ENCODE measurements around the gene TSEN34.

The TSEN34 gene

DNA sequence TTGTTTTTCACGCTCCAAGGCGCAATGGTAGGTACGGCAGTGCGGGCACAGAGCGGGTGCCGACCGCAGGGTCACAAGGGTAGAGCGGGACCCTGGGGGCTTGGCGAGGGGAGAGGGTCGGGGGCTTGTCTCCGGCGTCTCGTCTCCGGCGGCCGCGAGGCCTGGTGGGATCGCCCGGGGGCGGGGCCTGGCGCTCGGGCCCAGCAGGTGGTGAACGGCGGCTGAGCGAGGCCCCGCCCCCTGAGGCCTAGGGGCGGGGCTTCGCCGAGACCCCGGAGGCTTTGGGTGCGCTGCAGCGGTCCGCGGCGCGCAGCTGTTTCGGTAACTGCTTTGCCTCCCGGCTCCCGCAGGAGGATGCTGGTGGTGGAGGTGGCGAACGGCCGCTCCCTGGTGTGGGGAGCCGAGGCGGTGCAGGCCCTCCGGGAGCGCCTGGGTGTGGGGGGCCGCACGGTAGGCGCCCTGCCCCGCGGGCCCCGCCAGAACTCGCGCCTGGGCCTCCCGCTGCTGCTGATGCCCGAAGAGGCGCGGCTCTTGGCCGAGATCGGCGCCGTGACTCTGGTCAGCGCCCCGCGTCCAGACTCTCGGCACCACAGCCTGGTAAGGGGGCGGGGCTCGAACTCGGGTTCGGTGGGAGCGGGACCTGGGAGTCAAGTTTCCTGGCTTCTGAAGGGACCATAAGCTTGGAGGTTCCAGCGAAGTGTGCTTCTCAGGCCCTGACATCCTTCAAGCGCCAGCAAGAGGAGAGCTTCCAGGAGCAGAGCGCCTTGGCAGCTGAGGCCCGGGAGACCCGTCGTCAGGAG lies at the start of gene TSEN34:
TSEN34 (plus strand) TSS at position 298 of the 800 bp plus-strand sequence; CDS start at position 355, 57 bp downstream.
- peak; percentile 83 for DNase-seq (ENCODE audit: low spot score)

DNA sequence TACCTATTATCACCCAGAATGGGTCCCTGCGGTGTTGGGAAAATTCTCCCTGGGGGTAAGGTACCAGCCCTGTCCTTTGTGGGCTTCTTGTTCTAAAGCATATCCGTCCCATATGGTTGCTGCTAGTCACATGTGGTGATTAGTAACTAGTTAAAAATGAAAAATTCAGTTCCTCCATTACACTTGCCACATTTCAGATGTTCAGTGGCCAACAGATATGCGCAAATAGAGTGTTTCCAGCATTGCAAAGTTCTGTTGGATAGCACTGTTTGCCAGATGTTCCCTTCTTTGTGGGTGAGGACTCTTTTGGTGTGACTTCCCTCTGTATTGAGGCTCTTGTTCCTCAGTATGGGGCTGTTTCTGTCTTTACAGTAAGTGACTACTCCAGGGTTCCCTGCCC lies 49.8 kb upstream of the TSEN34 start:
- DNase-seq (ENCODE audit: low spot score) = no peak

DNA sequence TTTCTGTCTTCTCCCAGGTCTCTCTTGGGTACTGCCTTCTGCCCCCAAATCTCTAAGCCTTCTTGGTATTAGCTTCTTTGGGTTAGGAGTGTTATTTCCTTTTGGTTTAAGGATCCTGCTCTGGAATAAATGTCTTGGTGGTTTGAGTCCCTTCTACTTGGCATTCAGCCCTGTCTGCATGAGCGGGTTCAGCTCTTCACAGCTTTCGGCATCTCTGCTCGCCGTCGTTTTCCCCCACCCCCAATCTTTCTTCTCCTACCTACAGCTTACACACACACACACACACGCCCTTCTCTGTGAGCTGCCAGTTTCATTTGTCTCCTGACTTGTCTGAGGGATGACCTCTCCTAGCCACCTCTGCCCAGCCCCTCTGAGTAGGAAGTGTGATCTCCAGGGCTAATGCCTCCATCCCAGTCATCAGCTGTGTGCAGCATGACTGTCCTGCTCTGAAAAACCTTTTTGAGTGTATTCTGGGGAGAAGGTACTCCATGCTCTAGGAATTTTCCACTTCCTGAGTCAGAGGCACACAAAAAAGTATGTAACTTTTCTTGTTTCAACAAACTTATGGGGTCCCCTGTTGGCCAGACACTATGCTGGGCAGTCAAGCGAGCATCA lies 48.8 kb upstream of the TSEN34 start:
- DNase-seq (ENCODE audit: low spot score) = peak; percentile 36

DNA sequence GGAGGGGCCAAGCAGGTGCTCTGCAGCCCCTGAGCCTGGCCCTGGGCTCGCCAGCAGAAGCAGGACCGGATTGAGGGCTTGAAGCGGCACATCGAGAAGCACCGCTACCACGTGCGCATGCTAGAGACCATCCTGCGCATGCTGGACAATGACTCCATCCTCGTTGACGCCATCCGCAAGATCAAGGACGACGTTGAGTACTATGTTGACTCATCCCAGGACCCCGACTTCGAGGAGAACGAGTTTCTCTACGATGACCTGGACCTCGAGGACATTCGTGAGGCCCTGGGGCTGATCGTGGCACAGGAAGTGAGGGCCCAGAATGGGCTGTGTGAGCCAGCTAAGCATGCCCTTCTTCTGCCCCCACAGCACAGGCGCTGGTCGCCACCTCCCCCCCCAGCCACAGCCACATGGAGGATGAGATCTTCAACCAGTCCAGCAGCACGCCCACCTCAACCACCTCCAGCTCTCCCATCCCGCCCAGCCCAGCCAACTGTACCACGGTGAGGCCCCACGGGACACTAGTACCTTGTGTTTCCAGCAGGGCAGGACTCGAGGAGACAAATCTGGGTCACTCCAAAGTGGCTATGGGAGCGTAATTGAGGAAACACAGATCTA lies 45.5 kb upstream of the TSEN34 start:
- DNase-seq (ENCODE audit: low spot score) = no peak

DNA sequence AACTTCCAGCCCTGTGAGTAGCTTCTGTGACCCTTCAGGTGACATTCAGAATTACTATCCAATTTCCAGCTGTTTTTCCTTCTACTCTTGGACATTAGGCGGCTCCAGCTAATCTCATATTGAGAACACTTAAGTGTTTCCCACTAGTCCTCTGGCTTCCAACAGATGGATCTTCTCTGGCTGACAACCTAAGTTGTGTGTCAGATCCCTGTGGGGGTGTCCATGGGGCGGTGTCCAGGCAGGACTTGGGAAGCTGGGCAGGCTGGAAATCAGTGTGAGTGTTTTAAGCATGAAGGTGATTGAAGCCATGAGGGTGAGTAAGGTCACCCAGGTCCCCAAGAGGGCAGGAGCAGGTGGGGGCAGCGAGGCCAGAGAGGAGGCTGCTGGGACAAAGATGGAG lies 43.4 kb upstream of the TSEN34 start:
- no peak for DNase-seq (ENCODE audit: low spot score)

DNA sequence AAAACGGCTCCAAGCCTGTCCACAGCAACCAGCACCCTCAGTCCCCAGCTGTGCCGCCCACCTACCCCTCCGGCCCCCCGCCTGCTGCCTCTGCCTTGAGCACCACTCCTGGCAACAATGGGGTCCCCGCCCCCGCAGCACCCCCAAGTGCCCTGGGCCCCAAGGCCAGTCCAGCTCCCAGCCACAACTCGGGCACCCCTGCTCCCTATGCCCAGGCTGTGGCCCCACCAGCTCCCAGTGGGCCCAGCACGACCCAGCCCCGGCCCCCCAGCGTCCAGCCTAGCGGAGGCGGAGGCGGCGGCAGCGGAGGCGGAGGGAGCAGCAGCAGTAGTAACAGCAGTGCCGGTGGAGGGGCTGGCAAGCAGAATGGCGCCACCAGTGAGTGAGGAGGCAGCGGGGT lies 43.0 kb upstream of the TSEN34 start:
- no peak for DNase-seq (ENCODE audit: low spot score)

DNA sequence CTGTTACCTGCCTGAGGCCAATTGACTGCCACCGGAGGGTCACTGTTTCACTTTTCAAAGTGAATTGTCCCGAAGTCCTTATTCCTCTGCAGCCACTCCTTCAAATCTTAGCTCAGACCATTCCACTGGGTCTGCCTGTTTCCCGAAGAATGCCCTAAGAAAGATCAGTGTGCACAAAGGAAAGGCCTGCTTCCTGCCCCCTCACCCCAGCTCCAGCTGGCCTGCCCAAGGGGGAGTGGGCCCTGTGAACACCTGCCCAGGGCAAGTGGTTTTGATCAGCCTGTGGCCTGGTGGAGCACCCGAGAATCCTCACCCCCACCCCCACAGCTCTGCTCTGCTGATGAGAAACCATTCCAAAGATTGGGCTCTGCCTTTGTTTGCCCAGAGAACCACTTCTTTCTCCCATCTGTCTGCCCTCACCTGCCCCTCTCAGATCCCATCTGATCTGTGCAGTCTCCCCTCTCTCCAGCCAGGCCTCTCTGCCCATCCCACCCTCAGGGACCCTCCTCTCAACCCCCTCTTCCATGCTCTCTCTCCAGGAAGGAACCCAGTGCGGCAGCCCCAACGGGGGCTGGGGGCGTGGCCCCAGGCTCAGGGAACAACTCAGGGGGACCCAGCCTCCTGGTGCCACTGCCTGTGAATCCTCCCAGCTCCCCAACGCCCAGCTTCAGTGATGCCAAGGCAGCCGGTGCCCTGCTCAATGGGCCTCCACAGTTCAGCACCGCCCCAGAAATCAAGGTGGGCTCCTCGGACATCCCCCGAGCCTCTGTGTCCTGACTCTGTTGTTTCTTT lies 41.9 kb upstream of the TSEN34 start:
- DNase-seq (ENCODE audit: low spot score) = no peak

DNA sequence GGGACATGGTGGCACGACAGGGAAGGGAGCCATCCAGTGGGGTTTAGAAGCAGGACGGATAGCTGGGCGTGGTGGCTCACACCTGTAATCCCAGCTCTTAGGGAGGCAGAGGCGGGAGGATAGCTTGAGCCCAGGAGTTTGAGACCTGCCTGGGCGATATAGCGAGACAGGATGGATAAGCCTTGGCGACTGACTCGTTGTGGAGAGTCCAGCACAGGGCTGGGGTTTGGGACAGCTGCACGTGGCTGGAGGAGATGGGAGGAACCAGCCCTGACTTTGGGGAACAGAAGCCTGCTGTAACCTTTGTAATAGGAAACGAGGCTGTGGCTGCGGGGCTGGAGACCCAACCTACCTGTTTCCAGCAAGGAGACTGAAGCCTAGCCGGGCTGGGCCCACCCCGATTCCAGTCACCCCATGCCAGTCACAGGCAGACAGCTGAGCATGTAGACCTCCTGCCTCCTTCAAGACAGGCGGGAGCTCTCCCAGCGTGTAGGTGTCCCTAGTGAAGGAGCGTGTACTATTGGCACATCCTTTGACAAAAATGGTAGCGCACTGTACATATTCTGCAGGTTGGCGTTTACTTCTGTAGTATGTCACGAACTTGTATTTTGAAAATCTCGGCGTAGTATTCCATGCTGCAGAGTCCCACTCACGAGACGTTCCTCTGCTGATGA lies 39.6 kb upstream of the TSEN34 start:
- DNase-seq (ENCODE audit: low spot score) = no peak

DNA sequence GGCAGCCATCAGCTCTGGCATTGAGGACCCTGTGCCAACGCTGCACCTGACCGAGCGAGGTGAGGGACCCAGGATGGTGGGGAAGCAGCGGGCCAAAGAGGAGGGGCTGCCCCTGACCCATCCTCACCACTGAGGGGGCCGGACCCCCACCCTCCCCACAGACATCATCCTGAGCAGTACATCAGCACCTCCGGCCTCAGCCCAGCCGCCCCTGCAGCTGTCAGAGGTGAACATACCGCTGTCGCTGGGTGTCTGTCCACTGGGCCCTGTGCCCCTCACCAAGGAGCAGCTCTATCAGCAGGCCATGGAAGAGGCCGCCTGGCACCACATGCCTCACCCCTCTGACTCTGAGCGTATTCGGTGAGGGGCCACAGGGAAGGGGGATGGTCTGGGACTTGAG lies 38.8 kb upstream of the TSEN34 start:
- no peak for DNase-seq (ENCODE audit: low spot score)

DNA sequence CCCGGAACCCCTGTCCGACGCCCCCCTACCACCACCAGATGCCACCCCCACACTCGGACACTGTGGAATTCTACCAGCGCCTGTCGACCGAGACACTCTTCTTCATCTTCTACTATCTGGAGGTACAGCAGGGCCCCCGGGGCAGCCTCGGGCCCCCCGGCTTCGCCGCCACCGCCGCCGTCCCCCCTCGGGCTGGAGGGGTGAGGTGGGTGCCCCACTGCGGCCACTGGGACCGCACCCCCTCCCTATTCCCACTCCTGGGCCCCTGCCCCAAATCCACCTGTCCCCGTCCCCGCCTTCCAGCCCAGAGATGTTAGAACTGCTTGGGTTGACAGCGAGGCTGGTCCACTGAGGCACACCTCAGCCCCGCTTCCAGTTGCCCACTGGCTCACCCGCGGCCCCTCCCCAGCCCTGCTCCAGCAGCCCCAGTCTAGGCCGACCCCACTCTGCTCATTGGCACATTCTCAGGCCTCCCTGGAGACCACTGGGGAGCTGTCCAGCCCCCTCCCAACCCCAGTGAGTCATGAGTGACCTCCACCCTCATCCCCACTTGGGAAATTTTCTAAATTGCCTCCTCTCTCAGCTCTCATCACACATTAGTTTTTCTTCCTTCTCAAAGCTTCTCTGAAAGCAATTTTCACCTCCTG lies 38.1 kb upstream of the TSEN34 start:
- DNase-seq (ENCODE audit: low spot score) = no peak

DNA sequence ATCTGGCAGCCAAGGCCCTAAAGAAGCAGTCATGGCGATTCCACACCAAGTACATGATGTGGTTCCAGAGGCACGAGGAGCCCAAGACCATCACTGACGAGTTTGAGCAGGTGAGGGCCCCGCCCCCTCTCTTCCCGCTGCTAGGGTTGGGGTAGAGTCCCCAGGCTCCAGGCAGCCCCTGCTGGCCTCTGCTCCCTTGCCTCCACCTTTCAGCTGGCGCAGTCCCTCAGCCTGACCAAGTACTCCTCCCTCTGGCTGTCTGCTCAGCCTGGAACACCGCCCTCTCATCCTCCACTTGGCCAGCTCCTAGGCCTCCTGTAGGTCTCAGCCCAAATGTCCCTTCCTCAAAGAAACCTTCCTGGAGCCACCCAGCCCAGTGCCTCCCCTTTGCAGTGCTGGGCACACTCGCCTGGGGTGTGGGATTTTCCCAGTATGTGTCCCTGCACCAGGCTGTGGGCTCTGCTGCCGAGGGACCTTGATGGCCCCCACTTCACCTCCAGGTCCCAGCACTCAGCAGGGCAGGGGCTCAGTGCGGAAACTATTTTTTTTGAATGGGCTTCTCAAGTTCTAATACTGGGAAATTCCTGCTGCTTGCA lies 37.3 kb upstream of the TSEN34 start:
- DNase-seq (ENCODE audit: low spot score) = no peak

DNA sequence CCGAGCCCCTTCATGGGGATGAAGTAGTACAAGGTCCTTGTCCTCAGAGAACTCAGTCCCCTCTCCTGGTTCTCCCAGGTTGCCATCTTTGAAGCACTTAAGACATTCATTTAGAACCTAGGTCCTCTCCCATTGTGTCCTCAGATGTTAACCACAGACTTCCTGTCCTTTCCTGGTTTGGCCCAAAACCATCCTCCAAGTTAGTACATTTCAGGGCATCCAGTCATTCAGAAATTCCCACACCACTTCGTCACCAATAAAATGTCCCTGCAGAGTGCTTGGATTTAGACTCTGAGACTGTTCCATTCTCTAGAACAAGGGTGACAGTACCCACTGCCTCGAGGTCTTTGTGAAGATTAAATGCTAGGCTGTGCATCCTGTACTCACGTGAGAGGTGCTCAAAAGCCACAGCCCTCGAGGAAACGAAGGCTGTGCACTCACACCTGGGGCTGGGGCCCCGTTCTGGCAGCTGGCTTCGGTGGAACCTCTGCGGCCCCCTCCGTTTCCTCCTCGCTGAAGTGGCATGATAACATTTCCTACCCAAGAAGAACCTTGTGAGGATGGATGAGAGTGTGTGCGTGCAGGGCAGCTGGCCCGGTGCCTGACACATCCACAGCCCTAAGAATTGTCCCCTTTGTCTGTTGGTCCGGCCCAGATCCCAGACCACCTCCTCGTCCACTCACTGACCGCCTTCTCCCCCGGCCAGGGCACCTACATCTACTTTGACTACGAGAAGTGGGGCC lies 36.3 kb upstream of the TSEN34 start:
- peak; percentile 63 for DNase-seq (ENCODE audit: low spot score)

DNA sequence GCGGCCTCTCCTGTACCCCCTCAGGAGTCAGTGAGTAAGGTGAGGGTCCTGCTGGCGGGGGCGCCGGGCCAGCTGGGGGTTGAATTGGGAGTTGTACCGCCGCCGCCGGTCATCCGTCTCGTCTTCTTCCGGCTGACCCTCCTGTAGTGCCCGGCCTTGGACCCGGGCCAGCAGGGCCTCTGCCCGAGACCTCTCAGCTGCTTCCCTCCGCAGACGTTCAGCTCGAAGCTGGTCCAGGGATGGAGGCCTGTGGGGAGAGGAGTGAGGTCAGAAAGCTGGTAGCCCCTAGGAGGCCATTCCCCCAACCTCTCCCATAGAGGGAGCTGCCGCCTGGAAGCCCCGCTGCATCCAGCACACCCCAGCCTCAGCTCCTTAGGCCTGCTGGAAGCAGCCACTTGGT lies 35.4 kb upstream of the TSEN34 start:
- no peak for DNase-seq (ENCODE audit: low spot score)

DNA sequence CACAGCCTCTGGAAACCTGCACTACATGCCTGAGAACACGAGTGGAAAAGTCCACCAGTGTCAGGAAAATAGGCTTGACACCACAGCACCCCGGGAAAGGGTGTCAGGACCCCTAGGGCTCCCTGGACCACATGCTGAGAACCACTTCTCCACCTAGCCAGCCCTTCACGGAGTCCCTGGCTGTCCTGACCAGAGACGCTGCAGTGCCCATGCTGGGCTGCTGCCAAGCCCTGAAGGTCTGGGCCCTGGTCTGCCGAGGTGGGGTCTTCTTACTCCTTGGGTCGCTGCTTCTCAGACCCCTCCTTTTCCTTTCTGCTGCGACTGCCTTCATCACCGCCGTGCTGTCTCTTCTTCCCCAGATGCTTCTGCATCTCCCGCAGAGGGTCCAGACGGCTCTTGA lies 34.6 kb upstream of the TSEN34 start:
- no peak for DNase-seq (ENCODE audit: low spot score)

DNA sequence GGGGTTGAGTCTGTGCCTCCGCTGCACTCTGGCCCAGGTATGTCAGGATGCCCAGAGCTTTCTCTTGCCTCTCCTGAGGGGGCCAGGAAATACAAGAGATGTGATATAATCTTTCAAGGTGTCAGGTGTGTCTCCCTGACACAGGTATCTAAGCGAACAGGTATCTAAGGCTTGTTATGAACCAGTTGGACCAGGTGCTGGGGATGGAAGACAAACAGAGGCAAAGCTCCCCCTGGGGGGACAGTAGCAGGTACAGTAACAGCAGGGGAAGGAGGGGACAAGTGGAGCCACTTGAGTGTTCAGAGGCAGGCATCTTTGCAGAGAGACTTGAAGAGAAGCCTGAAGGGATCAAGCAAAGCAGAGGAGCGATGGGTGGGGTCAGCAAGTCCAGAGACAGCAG lies 34.2 kb upstream of the TSEN34 start:
- no peak for DNase-seq (ENCODE audit: low spot score)

DNA sequence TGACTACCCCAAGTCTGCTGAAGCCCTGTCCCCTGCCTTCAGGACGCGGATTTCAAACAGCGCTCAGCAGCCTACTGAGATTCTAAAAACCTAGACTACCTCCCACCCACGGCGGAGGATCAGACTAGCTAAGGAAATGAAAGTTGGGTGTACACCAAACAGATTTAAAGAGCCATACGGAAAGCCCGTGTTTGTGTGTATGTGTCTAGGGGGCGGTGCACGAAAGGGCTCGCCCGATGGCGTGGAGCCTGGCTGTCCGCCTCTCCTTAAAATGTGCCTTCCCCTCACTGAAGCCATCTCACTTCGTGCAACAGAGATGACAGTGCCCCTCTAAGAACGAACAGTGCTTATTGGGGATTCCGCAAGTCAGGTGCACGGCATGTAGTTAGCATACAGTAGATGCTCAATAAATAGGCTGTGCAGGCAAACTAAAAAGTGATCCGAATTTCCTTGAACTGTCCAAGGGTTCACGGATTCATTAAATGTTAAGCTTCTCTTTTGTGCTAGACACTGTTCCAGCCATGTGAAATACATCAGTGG lies 32.2 kb upstream of the TSEN34 start:
- DNase-seq (ENCODE audit: low spot score) = peak; percentile 43

DNA sequence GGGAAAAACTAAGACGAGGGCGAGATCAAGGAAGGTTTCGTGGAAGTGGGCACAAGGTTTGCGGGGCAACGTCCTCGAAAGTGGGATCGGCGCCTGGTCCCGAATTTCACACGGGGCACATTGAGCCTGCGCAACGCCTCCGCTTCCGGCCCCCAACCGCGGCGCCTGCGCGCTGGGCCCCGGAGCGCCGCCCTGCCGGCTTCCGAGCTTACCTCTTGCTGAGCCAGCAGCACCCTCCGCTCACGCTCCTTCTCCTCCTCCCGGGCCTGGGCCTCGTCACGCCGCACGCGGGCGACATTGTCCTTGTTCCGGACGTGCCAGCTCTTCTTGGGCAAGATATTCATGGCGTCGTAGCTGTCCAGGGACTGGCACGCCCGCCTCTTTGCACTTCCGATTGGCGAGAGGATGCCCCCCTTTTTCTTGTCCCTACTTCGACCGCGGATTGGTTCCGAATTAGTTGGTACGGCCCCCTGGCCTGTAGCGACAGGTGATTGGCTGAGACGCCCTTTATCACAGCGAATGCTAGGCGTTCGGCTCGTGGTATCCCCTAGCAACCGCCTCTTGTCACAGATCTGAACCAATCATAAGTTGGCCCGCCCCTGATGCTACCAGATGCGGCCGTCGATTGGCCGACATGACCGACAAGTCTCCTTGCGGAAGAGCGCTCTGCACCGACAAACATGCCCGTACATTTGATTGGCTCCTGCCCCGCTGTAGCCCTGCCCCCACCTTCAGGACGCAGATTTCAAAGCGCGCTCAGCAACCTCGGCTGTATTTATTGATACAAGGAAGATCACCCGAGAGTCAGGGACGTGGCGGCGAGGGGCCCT lies 31.5 kb upstream of the TSEN34 start, which contains the start of gene LENG1:
LENG1 (minus strand) TSS at position 370 of the 830 bp plus-strand sequence; CDS start at position 344, 26 bp downstream.
- peak; percentile 99 for DNase-seq (ENCODE audit: low spot score)

DNA sequence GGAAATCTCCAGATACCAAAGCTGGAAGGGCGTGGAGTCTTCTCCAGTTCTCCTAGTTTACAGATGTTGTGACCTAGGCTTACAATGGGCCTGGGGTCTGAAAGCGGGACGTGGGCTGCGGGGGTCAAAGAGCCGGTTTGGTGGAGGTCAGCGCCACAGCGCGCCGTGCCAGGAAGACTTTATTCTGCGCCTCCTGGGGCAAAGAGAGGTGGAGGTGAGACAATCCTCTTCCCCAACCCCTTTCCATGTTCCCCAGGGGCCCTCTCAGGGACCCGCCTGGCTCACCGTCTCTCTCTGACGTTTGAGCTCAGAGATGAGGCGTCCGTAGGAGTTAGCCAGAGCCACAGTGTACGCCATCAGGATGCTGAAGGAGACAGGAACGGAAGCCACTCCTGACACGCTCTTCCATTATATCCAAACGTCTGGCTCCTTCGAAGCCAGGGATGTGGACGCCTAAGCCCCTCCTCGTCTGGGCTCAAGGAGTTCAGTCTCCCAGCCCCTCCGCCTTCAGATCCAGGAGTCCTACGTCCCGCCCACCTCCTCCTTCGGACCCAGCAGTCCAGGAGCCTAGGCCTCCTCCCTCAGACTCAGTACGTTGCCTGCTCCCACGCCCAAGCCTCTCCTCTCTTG lies 30.8 kb upstream of the TSEN34 start:
- DNase-seq (ENCODE audit: low spot score) = peak; percentile 34

Measured in AG08396 (cell line).